ENCODE results near the gene TCEAL6. TPM values are rescaled to one million over a fixed set of nuclear protein-coding genes. Genes with fewer than 3 reads are reported as not detected.
"Not testable (repeated sequence)": the region's sequence is repeated elsewhere in the genome, so short reads cannot be mapped to it uniquely, and the experiment has no call there.

The TCEAL6 gene
- total and polyA plus RNA-seq, 4 donors: not detected

- Histone ChIP-seq H3K27me3 (ENCODE audit: control insufficient read depth in 3 of 3, insufficient read depth in 3 of 3, low read length in 2 of 3) (peaks cover 0 to 21% (median 10%) of the 10 kb centered on the region in 3 donors), H3K9ac (ENCODE audit: insufficient read depth in 1 of 2, low read length in 2 of 2) (peak overlapping the region in 1 of 2 donors; percentile 46), H3K4me1 (ENCODE audit: control insufficient read depth in 5 of 5, insufficient read depth in 5 of 5, low read length in 5 of 5) (no peaks in the 10 kb centered on the region), H3K27ac (ENCODE audit: low read depth in 1 of 2, low read length in 1 of 2) (peak overlapping the region in 1 of 2 donors; percentile 68), H3K9me3 (ENCODE audit: control insufficient read depth in 4 of 4, insufficient read depth in 3 of 4, low read length in 3 of 4) (peaks cover 0 to 7% (median 0%) of the 10 kb centered on the region in 4 donors), H3K4me3 (peak overlapping the region; percentile 41), H3K36me3 (ENCODE audit: control insufficient read depth in 4 of 4, insufficient read depth in 4 of 4, low read length in 4 of 4) (no peaks in the 10 kb centered on the region)
- TF ChIP-seq CTCF (IDR thresholded peaks at IDR 0.05; ENCODE audit: control extremely low read depth, extremely low read depth): no peak
- ATAC-seq (ENCODE audit: insufficient read depth, low FRiP score) (peak; percentile 43), DNase-seq (peak in 2 of 3 donors; percentile 1 to 4)
- WGBS, 2 donors: 2 to 34% methylated on average over 30 to 32 of the region's 32 CpGs
These were observed 12.9 kb upstream of the TCEAL6 start for GRCh38 chrX:102154900-102155805.

DNA sequence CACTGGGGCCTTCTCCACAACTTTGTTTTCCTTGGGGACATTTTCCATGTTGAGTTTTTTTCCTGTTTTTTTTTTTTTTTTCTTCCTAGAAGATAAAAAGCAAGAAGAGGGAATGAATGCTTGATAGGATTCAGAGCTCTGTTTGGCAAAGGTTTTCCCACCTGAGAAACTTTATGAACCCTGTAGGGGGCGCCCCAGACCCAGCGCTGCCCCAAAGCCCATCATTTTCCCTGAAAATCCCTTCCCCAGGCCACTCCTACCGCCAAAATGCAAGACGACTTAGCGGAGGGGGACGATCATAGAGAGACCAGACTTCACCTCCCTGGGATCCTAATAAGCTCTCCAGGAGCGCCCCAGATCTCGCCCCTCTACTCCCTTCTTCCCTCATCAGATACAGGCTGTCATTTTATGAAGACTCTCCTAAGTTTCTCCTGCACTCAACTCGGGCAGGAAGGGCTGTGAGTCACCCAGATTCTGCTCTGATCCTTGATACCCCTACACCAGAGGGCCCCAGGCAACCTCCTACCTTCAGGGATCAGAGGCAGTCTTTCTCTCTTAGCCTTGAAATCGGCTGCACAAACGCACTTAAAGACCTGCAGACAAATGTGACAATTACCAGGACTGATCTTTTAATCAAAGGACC is 12.1 kb upstream of the TCEAL6 start:
- Histone ChIP-seq H3K9ac (ENCODE audit: insufficient read depth in 1 of 2, low read length in 2 of 2) (no peak overlapping the region), H3K4me3 (no peak overlapping the region), H3K36me3 (ENCODE audit: control insufficient read depth in 4 of 4, insufficient read depth in 4 of 4, low read length in 4 of 4) (no peaks in the 10 kb centered on the region), H3K27ac (ENCODE audit: low read depth in 1 of 2, low read length in 1 of 2) (no peak overlapping the region), H3K4me1 (ENCODE audit: control insufficient read depth in 5 of 5, insufficient read depth in 5 of 5, low read length in 5 of 5) (no peaks in the 10 kb centered on the region), H3K27me3 (ENCODE audit: control insufficient read depth in 3 of 3, insufficient read depth in 3 of 3, low read length in 2 of 3) (peaks cover 0 to 21% (median 10%) of the 10 kb centered on the region in 3 donors), H3K9me3 (ENCODE audit: control insufficient read depth in 4 of 4, insufficient read depth in 3 of 4, low read length in 3 of 4) (peaks cover 0 to 7% (median 0%) of the 10 kb centered on the region in 4 donors)
- no peak for TF ChIP-seq CTCF (IDR thresholded peaks at IDR 0.05; ENCODE audit: control extremely low read depth, extremely low read depth)
- ATAC-seq (ENCODE audit: insufficient read depth, low FRiP score) (no peak), DNase-seq (no peak)
- WGBS, 2 donors: 15 to 20% methylated on average over 11 of the region's 11 CpGs

DNA sequence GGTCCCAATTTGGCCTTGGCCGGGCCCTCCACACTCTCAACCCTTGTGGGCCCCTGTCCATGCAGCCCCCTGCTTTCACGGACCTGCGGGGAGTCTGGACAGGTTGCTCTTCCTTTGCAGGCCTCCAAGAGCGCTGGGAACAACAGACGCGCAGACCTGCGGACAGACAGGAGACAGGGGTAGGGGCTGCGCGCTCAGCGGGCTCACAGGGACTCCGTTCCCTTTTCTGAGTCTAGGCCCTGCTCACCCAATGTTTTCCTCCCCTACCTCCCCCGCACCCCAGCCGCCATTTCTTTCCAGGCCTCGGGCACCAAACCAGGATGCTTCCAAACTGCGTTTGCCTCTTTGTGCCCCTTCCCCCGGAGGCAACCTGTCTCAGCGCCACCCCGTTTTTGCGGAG is 650 bp downstream of the TCEAL6 start:
- DNase-seq; H3K4me1 ChIP-seq (ENCODE audit: control insufficient read depth in 5 of 5, insufficient read depth in 5 of 5, low read length in 5 of 5); H3K9ac ChIP-seq (ENCODE audit: insufficient read depth in 1 of 2, low read length in 2 of 2); ATAC-seq (ENCODE audit: insufficient read depth, low FRiP score); H3K36me3 ChIP-seq (ENCODE audit: control insufficient read depth in 4 of 4, insufficient read depth in 4 of 4, low read length in 4 of 4); H3K4me3 ChIP-seq; H3K27ac ChIP-seq (ENCODE audit: low read depth in 1 of 2, low read length in 1 of 2); H3K9me3 ChIP-seq (ENCODE audit: control insufficient read depth in 4 of 4, insufficient read depth in 3 of 4, low read length in 3 of 4): not testable (repeated sequence)
- H3K27me3 ChIP-seq (ENCODE audit: control insufficient read depth in 3 of 3, insufficient read depth in 3 of 3, low read length in 2 of 3): peaks cover 3 to 42% (median 16%) of the 10 kb centered on the region in 3 donors
- 13 to 40% methylated on average over 11 to 19 of the region's 19 CpGs for WGBS, 2 donors

GRCh38 chrX:102140876-102141275 is 1.4 kb downstream of the TCEAL6 start:
- not testable (repeated sequence) for H3K4me1 ChIP-seq (ENCODE audit: control insufficient read depth in 5 of 5, insufficient read depth in 5 of 5, low read length in 5 of 5); ATAC-seq (ENCODE audit: insufficient read depth, low FRiP score); H3K36me3 ChIP-seq (ENCODE audit: control insufficient read depth in 4 of 4, insufficient read depth in 4 of 4, low read length in 4 of 4); DNase-seq; H3K27ac ChIP-seq (ENCODE audit: low read depth in 1 of 2, low read length in 1 of 2); H3K4me3 ChIP-seq; H3K9me3 ChIP-seq (ENCODE audit: control insufficient read depth in 4 of 4, insufficient read depth in 3 of 4, low read length in 3 of 4); H3K9ac ChIP-seq (ENCODE audit: insufficient read depth in 1 of 2, low read length in 2 of 2)
- WGBS, 2 donors: 53 to 64% methylated on average over 9 to 16 of the region's 16 CpGs
- H3K27me3 ChIP-seq (ENCODE audit: control insufficient read depth in 3 of 3, insufficient read depth in 3 of 3, low read length in 2 of 3): peaks cover 3 to 48% (median 16%) of the 10 kb centered on the region in 3 donors

Data from lung (tissue), 12 donors.